Central memory CD4-positive, alpha-beta T cell (primary cell): ENCODE measurements around the gene SENP2.
"Not testable (repeated sequence)": the region's sequence is repeated elsewhere in the genome, so short reads cannot be mapped to it uniquely, and the experiment has no call there.

Source experiments
- DNase-seq: peaks from one replicate; pipeline ENCODE4 v3.0.0; 2022

SENP2 gene

DNA sequence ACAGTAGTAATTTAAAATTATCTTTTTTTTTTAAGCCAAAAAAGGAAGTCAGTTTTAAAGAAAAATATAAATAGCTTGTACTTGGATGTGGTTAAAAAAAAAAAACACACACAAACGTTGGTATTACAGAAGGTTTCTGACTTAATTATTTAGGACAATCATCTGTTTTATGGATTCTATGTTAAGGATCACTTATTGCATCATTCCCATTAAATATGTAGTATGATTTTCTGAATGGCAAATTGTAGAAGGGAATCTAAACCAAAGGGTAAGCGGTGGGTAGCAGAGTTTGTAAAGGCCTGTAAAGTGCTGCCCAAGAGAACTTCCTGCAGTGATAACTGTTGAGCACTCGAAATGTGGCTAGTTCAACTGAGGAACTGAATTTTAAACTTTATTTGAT, 8.0 kb downstream of the SENP2 start:
- DNase-seq, result no peak

DNA sequence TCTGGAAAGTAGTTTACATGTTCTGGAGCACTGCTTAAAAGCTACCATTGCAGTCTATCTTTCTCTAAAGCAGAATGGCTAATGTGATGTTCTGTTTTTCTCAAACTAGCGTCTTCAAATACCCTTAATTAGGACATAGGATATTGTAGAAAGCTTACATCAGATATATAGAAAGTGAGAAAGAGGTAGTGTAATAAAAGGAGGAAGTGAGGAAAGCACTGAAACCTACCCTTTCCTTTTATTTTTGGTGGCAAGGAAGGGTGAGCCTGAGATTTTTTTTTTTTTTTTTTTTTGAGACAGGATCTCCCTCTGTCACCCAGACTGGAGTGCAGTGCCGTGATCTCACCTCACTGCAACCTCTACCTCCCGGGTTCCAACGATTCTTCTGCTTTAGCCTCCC, 9.4 kb downstream of the SENP2 start:
- no peak for DNase-seq

DNA sequence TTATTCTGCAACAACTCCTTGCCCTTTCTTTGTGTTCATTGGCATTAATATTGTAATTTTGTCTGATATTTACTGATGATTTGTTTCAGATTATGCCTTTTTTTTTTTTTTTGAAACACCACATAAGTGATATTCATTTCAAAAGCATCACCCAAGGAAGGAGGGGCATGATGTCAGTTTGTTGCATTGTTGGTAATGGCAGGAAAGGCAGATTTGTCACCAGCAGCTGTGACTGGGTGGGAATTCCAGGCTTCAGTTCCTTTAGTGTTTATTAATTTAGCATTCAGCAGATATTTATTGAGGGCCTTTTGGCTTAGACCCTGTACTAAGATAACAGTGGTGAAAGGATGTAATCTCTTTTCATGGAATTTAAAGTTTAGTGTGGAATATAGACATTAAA, 19.5 kb downstream of the SENP2 start:
- no peak for DNase-seq

DNA sequence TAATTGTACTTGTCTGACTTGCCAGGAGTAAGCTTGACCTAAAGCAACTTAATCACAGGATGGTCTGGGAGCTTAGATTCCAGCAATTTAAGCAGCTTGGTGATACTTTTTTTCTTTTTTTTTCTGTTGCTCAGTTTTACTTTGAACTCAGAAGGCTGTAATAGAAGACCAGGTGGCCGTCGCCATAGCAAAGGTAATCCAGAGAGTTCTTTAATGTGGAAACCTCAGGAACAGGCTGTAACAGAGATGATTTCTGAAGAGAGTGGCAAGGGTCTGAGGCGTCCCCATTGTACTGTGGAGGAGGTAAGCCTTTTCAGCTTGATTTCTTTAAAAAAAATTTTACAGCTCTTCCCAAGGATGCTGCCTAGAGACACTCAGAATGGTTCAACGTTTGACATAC, 20.1 kb downstream of the SENP2 start:
- DNase-seq, result no peak

DNA sequence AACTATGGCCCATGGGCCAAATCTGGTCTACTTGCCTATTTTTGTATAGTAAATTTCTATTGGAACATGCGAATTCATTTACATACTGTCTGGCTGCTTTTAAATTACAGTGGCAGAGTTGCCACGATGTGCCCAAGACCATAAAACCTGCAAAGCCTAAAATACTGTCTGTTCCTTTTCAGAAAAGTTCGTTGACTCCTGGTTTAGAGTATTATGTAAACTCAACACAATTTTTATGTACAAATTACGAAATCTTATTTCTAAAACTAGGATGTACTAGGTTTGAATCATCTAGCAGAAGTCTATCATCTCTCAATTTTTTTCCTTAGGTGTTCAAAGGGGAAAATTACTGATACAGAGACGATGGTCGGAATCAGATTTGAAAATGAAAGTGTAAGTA, 26.9 kb downstream of the SENP2 start:
- DNase-seq, result no peak

DNA sequence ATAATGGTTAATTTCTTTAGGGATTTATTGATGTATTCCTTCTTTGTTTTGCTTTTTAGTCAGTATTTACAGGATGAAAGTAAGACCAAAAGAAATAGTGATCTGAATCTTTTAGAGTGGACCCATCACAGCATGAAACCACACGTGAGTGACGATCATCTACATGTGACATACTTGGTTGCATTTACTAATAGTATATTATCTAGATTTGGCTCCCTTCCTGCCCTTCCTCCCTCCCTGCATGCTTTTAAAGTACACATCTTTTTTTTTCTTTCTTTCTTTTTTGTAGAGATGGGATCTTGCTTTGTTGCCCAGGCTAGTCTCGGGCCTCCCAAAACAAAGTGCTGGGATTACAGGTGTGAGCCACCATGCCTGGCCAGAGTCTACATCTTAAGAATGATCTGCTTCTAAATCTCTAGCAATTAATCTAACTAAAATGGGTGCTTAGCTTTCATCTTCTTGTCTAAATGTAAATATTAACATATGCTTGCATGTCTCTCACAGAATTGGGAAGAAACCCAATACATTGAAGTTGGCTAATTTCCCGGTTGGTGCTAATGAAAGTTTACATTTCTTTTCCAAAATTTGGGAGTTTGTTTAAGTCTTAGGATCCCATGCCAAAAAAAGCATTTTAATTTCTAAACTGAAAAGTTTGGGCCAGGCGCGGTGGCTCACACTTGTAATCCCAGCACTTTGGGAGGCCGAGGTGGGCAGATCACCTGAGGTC, 38.0 kb downstream of the SENP2 start:
- no peak for DNase-seq

DNA sequence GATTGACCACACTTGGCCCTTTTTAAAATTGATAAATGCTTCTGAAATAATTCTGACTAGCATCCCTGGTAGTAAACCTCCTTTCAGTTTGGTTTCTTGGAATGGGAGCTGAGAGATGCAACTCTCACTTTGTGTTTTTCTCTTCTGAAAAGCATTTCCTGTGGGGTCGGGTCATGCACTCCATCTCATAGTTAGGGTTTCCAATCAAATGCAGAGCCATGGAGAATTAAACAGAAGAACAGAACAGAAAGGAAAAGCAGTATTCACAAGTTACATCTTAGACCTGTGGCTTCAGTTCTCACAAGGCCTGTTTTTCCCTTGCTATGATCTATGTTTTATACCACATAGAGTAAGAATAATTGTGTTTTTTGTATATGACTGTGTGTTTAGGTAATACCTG, 39.7 kb downstream of the SENP2 start:
- no peak for DNase-seq

DNA sequence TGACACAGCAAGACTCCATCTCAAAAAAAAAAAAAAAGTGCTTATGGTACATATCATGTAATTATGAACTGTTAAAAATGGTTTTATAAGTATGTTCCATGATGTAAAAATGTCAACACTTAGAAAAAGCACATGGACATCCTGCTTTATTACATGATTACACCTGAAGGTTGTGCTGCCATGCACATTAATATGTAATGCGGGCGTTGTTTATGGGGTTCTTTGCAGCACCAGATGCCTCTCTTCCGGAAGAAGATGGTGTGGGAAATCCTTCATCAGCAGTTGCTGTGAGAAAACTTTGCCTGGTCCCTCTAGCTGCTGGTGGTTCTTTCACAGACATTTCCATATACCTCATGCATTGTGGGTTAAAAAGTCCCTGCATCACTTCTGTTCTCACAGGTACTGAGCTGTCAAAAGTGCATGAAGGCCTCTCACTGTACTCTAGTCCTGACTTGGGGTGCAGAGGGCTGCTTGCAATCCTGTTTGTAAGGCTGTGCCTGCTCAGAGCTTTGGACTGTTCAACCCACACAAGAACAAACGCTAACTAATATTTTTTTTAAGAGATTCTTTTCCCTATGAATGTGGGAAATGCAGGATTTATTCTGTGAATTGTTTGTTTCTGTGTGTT, 43.6 kb downstream of the SENP2 start:
- DNase-seq, result no peak

DNA sequence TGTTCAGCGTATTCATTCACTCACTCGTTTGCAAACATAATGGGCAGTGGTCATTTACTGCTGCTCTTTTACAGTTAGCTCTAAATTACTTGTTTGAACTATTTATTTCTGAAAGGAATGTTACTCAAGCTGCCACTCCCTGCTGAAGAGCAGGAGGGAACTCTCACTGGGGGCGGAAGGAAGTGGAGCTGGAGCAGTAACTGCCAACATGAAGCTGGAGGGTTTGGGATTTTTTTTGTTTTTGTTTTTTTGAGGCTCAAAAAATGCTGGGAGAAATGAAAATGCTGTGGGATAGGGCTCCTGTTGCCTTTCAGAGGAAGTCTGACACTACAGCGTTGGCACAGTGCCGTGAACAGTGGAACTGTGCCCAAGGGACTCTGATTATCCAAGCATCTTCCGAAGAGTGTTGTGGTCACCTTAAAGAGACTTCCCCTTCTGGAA, 44.1 kb downstream of the SENP2 start:
- DNase-seq, result no peak

DNA sequence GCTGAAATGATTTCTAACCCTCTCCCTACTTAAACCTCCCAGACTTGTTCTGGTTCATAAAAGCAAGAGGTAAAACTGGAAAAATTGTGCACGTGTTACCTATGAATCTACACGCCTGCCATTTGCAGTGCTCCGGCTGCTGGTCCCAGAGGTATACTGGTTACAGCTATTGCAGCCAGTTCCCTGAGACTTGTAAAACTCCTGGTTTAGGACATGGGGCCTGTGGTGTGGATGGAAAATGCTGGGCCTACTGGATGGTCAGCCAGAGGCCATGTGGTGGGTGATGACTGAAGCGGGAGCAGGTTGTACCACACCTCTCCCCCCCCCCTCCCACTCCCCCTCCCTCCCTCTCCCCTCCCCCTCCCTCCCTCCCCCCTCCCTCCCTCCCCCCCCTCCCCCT, 45.0 kb downstream of the SENP2 start:
- no peak for DNase-seq

DNA sequence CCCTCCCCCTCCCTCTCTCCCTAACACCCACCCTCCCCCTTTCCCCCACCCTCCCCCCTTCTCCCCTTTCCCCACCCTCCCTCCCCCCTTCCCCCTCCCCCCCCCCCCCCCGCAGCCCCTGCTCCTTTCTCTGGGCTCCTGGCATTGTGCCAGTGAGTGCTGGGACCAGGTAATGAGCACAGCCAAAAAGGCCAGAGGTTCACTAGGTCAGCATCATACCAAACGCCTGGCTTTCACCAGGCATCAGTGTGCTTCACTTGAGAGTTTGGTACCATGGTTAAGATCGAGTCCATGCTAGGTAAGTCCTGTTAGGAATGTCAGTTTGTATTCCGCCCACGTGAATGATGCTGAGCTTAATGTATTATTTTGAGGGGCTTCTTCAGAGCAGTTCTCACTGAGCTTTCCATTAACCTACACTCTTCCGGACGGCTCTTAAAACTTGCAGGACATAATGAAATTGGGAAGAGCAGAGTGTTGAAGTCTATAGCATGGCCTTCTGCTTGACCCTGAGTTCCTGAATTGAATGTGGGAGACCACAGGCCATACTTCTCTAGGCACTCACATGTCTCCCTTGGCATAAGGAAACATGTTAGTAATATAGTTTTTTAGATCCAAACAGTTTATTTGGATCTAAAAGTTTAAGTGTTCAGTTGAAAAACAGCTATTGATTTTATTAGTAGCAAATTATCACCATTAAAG, 45.6 kb downstream of the SENP2 start:
- no peak for DNase-seq

DNA sequence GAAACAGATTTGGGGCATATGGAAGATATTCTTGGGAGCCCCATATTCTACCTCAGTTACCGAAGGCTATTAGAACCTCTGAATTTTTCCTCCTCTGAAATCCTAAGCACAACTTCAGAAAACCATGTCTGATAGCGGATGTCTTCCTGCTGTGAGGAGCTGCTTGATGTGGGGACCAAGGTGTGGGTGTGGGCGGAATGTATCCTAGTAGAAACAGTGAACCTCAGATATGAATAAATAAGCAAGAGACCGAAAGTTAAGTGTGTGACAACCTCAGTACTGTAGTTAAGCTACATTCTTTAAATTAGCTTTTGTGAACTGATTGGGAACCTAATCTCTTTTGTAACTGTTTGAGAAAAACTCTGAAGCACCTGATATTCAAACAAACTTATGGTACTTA, 46.9 kb downstream of the SENP2 start:
- DNase-seq, result no peak

DNA sequence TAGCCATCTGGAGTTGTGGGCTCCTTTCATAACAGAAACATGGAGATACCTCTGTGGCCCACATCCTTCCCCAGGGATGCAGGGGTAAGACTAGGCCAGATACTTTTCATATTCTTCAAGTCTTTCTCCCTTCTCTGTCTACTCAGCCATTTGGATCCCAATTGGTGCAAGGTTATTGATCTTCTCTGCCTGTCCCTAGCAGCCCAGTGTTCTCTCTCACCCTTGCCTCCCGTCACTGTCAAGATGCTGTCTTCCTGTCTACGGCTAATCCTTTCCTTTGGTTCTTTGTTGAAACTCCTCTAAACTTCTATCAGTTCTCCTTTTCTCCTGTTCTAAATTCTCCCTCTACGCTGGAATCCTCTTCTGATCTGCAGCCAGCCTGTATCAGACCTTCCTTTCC, 51.3 kb downstream of the SENP2 start:
- no peak for DNase-seq

DNA sequence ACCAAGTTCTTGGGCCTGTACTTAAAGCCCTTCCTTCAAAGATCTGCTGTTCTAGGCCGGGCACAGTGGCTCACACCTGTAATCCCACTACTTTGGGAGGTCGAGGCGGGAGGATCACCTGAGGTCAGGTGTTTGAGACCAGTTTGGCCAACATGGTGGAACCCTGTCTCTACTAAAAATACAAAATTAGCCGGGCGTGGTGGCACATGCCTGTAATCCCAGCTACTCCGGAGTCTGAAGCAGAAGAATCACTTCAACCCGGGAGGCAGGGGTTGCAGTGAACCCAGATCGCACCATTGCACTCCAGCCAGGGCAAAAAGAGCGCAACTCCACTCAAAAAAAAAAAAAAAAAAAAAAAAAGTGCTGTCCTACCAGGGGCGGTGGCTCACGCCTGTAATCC, 52.6 kb downstream of the SENP2 start:
- not testable (repeated sequence) for DNase-seq

DNA sequence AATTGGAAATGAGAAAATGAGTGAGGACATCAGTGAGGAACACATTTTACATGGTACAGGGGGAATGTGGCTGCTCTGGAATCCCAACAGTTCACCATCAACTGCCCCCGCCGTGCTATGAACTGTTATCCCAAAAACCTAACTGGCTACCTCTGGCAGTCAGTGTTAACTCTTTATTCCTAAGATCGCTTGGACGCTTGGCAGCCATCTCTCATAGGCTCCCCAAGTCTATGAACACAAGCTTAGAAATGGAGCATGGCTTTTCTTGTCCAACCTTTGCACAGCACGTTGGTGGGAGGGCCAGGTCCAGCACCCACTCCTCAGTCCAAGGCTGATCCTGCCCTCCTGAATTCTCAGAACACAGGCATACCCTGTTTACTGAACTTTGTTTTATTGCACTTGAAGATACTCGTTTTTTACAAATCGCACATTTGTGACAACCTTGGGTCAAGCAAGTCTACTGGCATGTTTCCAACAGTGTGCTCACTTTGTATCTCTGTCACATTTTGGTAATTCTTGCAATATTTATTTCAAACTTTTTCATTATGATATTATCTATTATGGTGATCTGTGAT, 53.6 kb downstream of the SENP2 start:
- no peak for DNase-seq

DNA sequence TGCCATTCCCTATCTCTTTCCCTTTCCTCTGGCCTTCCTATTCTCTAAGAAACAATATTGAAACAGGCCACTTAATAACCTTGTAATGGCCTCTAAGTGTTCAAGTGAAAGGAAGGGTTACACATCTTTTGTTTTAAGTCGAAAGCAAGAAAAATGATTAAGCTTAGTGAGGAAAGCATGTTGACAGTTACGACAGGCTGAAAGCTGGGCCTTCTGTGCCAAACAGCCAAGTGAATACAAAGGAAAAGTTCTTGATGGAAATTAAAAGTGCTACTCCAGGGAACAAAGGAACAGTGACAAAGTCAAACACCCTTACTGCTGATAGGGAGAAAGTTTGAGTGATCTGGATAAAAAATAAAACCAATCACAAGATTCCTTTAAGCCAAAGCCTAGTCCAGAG, 54.2 kb downstream of the SENP2 start:
- no peak for DNase-seq

DNA sequence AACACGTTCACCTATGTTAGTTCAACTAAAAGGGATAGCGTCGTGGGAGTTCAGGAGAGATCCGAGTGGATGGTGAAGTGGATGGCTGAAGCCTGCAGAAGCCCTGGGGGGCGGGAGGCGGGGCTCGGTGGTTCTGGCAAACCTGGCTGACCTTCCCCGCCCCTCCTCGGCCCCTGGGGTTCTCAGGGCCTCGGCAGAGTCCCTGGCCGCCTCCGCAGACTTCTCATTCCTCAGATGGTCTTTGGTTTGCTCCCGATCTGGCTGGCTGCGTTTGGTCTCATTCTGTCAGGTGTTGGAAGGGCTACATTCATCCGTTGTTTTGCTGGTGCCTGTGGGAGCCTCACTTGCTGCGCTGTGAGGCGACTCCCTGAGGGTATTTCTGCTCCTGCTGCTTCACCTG, 59.1 kb downstream of the SENP2 start:
- DNase-seq, result not testable (repeated sequence)

DNA sequence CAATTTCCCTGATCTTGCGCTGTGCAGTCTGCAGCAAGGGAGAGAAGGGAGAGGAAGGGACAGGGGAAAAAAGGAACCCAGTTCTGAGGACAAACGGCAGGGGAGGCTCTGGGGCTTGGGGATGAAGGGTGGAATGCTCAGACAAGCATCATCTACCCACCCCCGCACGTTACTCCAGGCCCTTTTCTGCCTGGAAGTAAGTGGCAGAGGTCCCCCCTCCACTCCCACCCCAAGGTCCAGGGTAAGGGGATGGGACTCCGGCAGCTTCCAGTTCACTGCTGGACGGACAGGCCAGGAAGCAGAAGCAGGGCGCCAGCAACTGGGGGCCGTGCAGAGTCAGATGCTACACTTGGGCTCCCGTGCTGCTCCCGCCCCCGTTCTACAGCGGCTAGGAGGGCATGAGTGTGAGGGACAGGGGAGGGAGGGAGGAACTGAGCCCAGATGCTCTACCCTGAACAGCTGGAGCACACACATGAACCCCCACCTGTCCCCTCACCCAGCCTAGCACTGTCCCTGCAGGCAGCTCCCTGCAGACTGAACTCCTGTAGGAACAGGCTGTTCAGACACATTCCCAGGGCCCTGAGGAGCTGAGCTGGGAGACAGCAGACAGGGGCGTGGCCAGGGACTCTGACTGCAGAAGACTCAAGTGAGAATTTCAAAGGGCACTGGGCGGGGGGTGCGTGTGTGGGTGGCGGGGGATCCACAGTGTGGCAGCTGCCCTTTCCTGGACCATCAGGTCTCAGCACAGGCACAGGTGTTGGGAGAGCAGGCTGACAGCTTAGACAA, 59.7 kb downstream of the SENP2 start:
- no peak for DNase-seq

DNA sequence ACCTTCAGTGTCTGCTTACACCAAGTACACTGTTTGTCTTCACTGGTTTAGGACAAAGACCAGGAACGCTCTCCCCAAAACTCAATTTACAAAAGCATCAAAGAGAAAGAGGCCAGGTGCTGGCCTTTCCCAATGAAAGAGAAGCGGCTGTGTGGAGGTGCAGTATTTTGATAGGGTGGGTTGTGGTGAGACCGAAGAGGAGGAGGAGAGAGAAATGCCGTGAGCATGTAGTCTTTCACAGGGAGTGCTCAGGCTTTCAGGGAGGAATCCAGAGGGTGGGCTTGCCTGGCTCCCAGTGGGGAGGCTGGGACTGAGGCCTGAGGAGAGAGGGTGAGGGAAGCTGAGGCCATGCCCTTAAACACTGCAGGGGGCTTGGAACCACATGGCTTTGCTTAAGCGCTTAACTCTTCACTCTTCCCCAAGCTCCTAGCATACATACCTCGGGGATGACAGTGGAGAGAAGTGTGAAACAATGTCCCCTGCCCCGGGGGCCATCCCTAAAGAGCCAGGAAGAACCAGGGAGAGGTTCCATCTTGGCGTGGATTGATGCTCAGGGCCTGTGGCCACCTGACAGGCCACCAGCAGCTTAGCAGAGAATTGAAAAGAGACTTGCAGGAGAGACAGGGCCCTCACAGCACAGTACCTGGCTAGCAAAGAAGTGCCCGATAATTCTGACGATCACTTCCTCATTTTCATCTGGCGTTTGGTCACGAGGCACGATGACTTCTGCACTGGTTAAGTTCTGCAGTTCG, 60.5 kb downstream of the SENP2 start:
- no peak for DNase-seq

DNA sequence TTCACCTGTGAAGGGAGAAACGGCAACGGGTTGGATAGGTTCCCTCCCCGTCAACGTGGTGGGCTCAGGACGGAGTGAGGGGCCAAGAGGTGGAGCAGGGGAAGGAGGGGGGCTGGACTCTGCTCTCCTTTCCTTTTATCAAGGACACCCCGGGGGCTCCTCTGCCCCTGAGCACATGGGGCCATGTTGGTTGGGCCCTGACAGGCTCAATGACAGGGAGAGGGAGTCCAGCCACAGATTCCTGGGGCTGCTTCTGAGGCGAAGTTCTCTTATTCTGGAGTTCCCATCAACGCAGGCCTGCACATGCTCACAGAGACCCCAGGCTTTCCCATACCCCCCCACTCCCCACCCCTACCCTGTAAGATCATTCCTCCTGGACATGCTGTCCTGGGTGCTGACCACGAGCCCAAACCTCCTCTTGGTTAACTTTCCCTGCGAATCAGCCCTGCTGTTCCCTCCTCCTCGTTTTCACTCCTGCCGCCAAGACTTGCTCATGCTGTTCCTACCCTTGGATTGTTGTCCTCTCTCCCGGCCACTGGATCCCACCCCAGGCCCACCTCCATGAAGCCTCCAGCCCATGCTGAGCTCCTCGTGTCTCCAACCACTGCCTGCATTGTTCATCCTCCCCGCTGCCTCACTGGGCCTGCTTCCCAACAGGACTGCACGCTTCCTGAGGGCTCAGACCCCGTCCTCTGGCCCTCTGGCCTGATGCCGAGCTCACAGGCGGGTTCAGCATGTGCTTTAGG, 61.2 kb downstream of the SENP2 start:
- DNase-seq, result no peak

DNA sequence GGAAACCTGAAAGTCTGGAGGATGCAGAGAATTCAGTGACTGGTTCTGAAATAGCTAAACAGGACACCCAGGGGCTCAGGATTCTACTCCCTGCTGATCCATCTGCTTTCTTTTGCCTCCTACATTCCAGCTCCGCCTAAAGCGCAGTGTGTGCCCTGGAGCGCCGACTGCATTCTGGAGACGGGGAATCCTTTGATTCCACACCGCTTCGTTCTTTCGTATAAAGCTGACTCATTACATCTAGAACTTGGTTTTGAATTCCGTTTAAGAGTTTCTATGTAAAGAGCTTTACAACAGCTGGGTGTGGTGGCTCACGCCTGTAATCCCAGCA, 61.8 kb downstream of the SENP2 start:
- no peak for DNase-seq

DNA sequence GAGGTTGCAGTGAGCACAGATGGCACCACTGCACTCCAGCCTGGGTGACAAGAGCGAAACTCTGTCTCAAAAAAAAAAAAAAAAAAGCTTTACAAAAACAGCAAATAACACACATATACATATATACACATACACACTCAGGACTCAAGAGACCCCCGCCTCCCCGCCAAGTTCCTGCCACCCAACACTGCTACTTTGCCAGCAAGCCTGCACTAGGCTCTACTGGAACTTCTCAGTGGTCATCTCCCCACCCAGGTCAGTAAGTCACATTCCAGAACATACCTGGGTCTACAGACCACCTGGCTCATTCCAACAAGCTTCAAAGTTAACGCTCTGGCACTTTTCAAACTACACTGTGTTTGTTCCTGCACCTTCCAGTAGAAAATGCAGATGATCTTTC, 62.3 kb downstream of the SENP2 start:
- no peak for DNase-seq
